ENCODE measurements around the gene SH3RF3.
"Not testable (repeated sequence)": the region's sequence is repeated elsewhere in the genome, so short reads cannot be mapped to it uniquely, and the experiment has no call there.

Gene SH3RF3

GRCh38 chr2:109157563-109158105, 28.6 kb downstream of the SH3RF3 start:
- DNase-seq (ENCODE audit: low read depth in 2 of 2), result no peak

- no peak for DNase-seq (ENCODE audit: low read depth in 2 of 2)
Observed at GRCh38 chr2:109158237-109158636, 29.2 kb downstream of the SH3RF3 start.

- DNase-seq (ENCODE audit: low read depth in 2 of 2), result no peak
Observed at GRCh38 chr2:109159096-109159495, 30.1 kb downstream of the SH3RF3 start.

GRCh38 chr2:109160714-109161440, 31.9 kb downstream of the SH3RF3 start:
- DNase-seq (ENCODE audit: low read depth in 2 of 2), result no peak

GRCh38 chr2:109162367-109162766, 33.4 kb downstream of the SH3RF3 start:
- not testable (repeated sequence) for DNase-seq (ENCODE audit: low read depth in 2 of 2)

- no peak for DNase-seq (ENCODE audit: low read depth in 2 of 2)
Observed at GRCh38 chr2:109162999-109163398, 34.0 kb downstream of the SH3RF3 start.

- no peak for DNase-seq (ENCODE audit: low read depth in 2 of 2)
Observed at GRCh38 chr2:109164311-109164710, 35.3 kb downstream of the SH3RF3 start.

- DNase-seq (ENCODE audit: low read depth in 2 of 2), result no peak
Observed at GRCh38 chr2:109164739-109165221, 35.8 kb downstream of the SH3RF3 start.

- DNase-seq (ENCODE audit: low read depth in 2 of 2), result no peak
Observed at GRCh38 chr2:109166811-109167210, 37.8 kb downstream of the SH3RF3 start.

- no peak for DNase-seq (ENCODE audit: low read depth in 2 of 2)
Observed at GRCh38 chr2:109168086-109168485, 39.1 kb downstream of the SH3RF3 start.

GRCh38 chr2:109168716-109169115, 39.7 kb downstream of the SH3RF3 start:
- no peak for DNase-seq (ENCODE audit: low read depth in 2 of 2)

- no peak for DNase-seq (ENCODE audit: low read depth in 2 of 2)
Observed at GRCh38 chr2:109170645-109171044, 41.6 kb downstream of the SH3RF3 start.

GRCh38 chr2:109171444-109172334, 42.7 kb downstream of the SH3RF3 start:
- no peak for DNase-seq (ENCODE audit: low read depth in 2 of 2)

GRCh38 chr2:109172556-109173105, 43.6 kb downstream of the SH3RF3 start:
- no peak for DNase-seq (ENCODE audit: low read depth in 2 of 2)

- no peak for DNase-seq (ENCODE audit: low read depth in 2 of 2)
Observed at GRCh38 chr2:109173311-109174171, 44.5 kb downstream of the SH3RF3 start.

- no peak for DNase-seq (ENCODE audit: low read depth in 2 of 2)
Observed at GRCh38 chr2:109174214-109174613, 45.2 kb downstream of the SH3RF3 start.

GRCh38 chr2:109174626-109175349, 45.8 kb downstream of the SH3RF3 start:
- DNase-seq (ENCODE audit: low read depth in 2 of 2), result no peak

GRCh38 chr2:109175350-109175678, 46.3 kb downstream of the SH3RF3 start:
- DNase-seq (ENCODE audit: low read depth in 2 of 2), result no peak

- DNase-seq (ENCODE audit: low read depth in 2 of 2), result no peak
Observed at GRCh38 chr2:109176928-109177327, 47.9 kb downstream of the SH3RF3 start.

- no peak for DNase-seq (ENCODE audit: low read depth in 2 of 2)
Observed at GRCh38 chr2:109177635-109178034, 48.6 kb downstream of the SH3RF3 start.

GRCh38 chr2:109178968-109179367, 50.0 kb downstream of the SH3RF3 start:
- no peak for DNase-seq (ENCODE audit: low read depth in 2 of 2)

All from stimulated activated CD4-positive, alpha-beta T cell treated with anti-CD3 and anti-CD28 coated beads, Interleukin-1b, Interleukin-23, amount 100 ng/mL, for 1 hour (primary cell).